HG02884 (cell line): ENCODE data around the gene GPR55.

ENCODE experiments used
- ATAC-seq: cut with Tn5 transposase; IDR thresholded peaks from one replicate; pipeline ENCODE4 v1.9.1; 2021; ENCODE audit warnings: mild to moderate bottlenecking, moderate library complexity; ENCODE audit not compliant: unreplicated experiment

GPR55 gene

DNA sequence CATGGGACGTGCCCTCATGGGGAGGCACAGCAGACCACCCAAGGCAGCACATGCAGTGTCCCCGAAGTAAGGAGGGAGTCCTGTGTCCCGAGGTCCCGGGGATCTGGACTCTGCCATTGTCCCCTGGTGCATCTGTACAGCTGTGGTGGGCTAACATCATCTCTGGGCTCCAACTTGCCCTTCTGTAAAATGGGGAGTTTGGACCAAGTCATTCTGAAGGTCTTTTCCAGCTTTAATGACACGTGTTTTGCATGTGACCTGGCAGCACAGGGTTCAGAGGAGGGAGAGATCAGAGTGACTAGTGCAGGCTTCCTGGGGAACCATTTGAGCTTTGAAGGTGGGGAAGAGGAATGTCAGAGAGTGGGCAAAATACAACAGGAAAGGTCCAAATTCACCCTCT is 38.8 kb downstream of the GPR55 start:
- ATAC-seq: no peak

GRCh38 chr2:230885463-230886130 is 39.4 kb downstream of the GPR55 start:
- no peak for ATAC-seq

DNA sequence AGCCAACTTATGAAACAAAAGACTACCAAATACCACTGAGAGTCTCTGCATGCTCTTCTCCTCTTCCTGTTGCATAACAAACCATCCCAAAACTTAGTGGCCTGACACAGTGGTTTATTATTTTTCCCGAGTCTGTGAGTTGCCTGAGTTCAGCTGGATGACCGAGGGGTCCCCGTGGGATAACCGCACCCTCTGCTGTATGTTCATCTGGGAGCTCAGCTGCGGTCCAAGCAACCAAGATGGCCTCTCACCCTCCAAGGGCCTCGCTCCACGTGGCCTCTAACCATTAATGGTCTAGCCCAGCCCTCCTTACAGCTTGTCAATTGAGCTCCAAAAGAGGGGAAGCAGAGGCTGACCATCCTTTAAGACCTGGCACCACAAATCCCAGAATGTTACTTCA is 43.2 kb downstream of the GPR55 start:
- no peak for ATAC-seq

DNA sequence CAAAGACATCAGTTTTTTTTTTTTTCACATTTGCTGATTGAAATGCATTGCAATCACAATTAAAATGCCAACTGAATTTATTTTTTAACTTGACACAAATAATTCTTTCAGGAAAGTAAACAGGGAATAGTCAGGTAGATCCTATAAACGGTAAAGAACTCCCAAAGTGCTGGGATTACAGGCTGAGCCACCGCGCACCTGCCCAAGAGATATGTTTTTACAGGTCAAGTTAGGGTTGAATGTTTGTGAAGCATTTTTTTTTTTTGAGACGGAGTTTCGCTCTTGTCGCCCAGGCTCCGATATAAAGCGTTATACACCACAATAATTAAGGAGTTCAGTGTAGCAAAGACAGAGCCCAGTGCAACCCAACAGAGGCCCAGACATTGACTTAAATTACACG is 45.2 kb downstream of the GPR55 start:
- ATAC-seq: no peak

DNA sequence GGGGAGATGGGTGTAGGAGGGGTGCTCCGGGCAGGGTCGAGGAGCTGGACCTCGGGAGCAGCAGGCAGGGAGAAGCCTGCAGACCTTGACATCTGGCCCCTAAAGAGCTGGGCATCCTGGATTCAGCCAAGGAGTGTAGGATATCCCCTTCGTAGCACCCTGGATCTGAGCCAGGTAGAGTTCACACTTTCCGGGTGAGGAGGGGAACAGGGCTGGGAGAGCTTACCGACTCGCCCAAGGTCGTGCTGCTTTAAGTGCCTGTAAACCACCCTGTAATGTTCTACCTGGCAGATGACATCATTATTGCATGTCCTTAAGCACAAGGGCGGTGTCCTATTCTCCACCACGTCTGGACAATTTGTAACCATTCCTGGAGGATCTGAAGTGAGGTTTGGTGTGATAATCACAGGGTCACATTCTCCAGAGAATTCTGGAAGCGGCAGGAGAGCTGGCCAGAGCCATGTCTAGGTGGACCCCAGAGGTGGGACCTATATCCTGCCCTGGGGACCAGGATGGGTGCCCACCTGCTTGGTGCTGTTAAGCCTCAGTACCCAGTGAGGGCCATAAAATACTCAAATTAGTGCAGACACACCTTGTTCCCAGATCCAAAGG is 45.7 kb downstream of the GPR55 start:
- no peak for ATAC-seq

DNA sequence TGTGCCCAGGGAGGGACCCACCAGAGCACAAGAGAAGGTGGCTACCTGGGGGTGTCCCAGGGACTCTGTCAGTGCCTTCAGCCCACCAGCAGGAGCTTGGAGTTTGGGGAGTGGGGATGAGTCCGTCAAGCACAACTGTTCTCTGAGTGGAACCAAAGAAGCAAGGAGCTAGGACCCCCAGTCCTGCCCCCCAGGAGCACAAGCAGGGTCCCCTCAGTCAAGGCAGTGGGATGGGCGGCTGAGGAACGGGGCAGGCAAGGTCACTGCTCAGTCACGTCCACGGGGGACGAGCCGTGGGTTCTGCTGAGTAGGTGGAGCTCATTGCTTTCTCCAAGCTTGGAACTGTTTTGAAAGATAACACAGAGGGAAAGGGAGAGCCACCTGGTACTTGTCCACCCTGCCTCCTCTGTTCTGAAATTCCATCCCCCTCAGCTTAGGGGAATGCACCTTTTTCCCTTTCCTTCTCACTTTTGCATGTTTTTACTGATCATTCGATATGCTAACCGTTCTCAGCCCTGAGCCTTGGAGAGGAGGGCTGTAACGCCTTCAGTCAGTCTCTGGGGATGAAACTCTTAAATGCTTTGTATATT is 46.3 kb downstream of the GPR55 start:
- no peak for ATAC-seq

DNA sequence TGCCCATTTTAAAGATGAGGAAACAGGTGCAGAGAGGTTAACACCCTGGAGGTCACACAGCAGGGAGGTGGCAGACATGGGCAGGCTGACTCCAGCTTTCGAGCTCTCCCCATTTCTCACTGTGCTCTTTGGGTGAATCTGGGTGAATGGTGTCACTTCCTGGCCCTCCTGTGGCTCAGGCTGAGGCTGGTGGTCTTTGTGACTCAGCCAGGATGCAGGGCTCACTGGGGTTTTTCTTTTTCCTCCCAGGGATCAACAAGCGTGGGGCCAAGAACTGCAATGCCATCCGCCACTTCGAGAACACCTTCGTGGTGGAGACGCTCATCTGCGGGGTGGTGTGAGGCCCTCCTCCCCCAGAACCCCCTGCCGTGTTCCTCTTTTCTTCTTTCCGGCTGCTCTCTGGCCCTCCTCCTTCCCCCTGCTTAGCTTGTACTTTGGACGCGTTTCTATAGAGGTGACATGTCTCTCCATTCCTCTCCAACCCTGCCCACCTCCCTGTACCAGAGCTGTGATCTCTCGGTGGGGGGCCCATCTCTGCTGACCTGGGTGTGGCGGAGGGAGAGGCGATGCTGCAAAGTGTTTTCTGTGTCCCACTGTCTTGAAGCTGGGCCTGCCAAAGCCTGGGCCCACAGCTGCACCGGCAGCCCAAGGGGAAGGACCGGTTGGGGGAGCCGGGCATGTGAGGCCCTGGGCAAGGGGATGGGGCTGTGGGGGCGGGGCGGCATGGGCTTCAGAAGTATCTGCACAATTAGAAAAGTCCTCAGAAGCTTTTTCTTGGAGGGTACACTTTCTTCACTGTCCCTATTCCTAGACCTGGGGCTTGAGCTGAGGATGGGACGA is 47.1 kb downstream of the GPR55 start:
- no peak for ATAC-seq

- ATAC-seq: no peak
Measured at GRCh38 chr2:230877116-230877758, 47.8 kb downstream of the GPR55 start.

GRCh38 chr2:230875347-230876315 is 49.4 kb downstream of the GPR55 start:
- no peak for ATAC-seq

DNA sequence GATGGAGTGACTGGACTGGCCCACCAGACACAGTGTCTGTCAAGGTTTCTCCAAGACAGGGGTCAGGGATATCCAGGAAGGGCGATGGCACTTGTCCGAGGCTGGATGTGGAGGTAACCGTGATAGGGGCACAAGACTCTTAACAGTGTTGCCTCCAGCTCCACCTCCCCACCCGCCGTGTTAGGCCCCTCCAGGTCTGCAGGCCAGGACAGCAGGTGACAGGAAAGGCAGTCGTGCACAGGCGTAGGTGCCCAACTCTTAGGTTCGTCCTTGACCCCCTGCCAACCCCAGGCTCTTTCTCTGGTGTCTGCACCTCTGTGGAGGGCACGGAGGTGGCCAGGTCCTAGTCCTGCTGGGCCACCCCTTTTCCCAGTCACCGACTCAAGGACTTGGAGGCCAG is 50.2 kb downstream of the GPR55 start:
- no peak for ATAC-seq

DNA sequence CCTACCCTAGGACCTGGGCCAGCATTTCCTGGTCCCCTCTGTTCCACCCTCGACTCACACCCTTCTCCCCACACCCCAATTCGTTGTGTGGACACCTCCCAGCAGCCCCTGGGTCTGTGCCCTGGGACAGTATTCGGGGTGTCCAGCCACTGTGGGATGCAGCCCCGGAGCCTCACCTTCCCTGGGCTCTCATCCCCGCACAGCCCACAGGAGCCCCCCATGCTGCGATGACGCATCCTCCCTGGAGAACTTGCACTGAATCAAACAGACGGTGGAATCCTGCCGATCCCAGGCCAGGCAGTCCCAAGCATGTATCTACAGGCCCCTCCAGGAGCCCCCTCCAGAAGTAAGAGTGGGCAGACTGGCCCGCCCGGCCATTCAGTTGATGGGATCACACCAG is 50.6 kb downstream of the GPR55 start:
- ATAC-seq: no peak

GRCh38 chr2:230873661-230874401 is 51.2 kb downstream of the GPR55 start:
- peak; percentile 61 for ATAC-seq

GRCh38 chr2:230872968-230873660 is 51.9 kb downstream of the GPR55 start:
- peak; percentile 64 for ATAC-seq

DNA sequence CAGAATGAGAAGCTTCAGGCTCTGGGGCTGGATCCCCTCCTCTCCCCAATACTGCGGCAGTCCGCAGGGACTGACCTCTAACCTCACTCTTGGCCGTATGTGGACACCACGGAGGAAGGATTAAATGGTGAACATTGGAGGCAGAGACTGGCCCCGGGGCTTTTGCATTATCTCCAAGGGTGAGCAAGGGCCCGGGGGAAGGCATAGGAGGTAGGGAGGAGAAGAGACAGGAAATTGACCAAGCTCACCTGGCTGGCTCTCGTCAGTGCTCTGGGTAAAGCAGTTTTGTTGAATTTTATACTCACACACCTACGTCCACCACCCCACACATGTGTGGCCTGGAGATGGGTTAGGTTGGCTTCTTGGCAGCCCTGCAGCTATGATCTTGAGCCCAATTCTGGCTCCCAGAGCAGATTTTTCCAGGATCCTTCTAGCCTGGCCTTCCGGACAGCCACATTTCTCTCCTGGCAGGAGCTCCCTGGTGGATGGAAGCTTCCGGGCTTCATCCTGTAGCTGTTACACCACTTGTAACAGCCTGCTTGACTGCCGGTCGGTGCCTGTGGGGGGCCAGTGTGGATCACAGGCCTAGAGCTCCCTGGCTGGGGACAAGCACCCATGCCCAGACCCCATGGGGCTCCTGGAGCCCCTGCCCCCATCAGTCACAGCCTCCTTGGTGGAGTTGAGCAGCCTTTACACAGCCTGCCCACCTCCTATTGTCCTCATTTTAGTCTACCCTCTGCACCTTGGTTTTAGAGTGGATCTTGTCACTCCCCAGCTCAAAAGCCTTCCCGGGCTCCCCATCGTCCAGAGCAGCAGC is 52.7 kb downstream of the GPR55 start:
- ATAC-seq: no peak

DNA sequence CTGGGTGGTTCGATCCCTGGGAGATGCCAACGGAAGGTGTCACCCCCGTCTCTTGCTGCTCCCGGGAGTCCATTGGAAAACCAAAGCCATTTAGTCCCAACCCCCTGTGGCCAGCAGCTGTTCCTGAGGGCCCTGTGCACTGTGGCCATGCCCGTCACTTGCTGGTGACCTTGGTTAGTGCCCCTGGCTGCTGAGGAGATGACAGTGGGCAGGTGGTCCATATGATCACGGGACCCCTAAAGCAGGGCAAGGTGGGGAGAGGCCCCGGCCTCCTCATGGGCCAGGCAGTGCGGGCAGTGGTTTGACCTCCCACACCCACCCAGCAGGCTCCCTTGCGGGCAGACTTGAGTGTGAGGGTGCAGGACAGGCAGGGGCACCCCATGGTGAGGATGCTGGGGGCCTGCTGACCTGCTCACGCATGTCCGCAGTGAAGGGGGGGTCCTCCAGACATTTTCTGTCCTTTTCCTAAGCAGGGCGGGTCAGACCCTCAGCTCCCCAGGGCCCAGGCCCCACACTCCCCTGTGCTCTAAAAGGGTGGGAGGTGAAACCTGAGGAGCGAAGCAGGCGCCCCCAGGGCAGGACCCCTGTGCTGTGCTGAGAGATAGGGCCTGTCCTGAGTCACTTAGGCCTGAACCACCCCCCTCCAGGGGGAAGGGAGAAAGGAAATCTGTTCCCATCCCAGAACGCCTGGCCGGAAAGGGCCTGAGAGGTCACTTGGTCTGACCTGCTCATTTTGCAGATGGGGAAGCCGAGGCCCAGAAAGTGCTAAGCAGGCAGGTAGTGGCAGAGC is 53.5 kb downstream of the GPR55 start:
- ATAC-seq: no peak

GRCh38 chr2:230870544-230871360 is 54.3 kb downstream of the GPR55 start:
- no peak for ATAC-seq
